Osteocyte (in vitro differentiated cells): ENCODE results near the gene PIEZO1. TPM values are rescaled to one million over a fixed set of nuclear protein-coding genes. Genes with fewer than 3 reads are reported as not detected.

Source experiments
- DNase-seq: peaks from one replicate; pipeline ENCODE4 v3.0.0; 2021; ENCODE audit warnings: mixed read lengths; ENCODE audit not compliant: unreplicated experiment; ENCODE audit errors: extremely low spot score
- H3K27ac Mint-ChIP-seq: one replicate; pipeline ENCODE4 v1.8.0; 2021; ENCODE audit warnings: mild to moderate bottlenecking, mixed read lengths; ENCODE audit not compliant: unreplicated experiment
- H3K27me3 Mint-ChIP-seq: one replicate; pipeline ENCODE4 v1.8.0; 2021; ENCODE audit warnings: mixed read lengths; ENCODE audit not compliant: unreplicated experiment
- H3K36me3 Mint-ChIP-seq: one replicate; pipeline ENCODE4 v1.8.0; 2021; ENCODE audit warnings: mixed read lengths; ENCODE audit not compliant: unreplicated experiment
- H3K4me1 Mint-ChIP-seq: one replicate; pipeline ENCODE4 v1.8.0; 2021; ENCODE audit warnings: mixed read lengths; ENCODE audit not compliant: unreplicated experiment
- H3K4me3 Mint-ChIP-seq: one replicate; pipeline ENCODE4 v1.8.0; 2021; ENCODE audit warnings: mild to moderate bottlenecking, moderate library complexity, mixed read lengths; ENCODE audit not compliant: unreplicated experiment
- H3K9me3 Mint-ChIP-seq: one replicate; pipeline ENCODE4 v1.8.0; 2021; ENCODE audit warnings: mixed read lengths; ENCODE audit not compliant: unreplicated experiment
- CTCF ChIP-seq: fragments of 200-600 bp; sonication (generic); IDR thresholded peaks from 2 replicates; pipeline ENCODE4 v1.5.0; 2021; ENCODE audit warnings: antibody characterized with exemption, mild to moderate bottlenecking, moderate library complexity
- total RNA-seq: library from RNA; stranded (reverse); gene quantifications from 2 replicates; pipeline ENCODE4 v1.2.1, GENCODE V29; 2021

Gene PIEZO1
- total RNA-seq, 1 donor from 2014 or later = 165 TPM

- H3K36me3 Mint-ChIP-seq = no peaks in the 10 kb centered on the region
- H3K4me3 Mint-ChIP-seq = no peak overlapping the region
- H3K27me3 Mint-ChIP-seq = peaks cover 39% of the 10 kb centered on the region
- TF ChIP-seq CTCF = peak; percentile 62
- DNase-seq = no peak
- peaks cover 2% of the 10 kb centered on the region for H3K4me1 Mint-ChIP-seq
- no peak overlapping the region for H3K27ac Mint-ChIP-seq
- no peaks in the 10 kb centered on the region for H3K9me3 Mint-ChIP-seq
These were observed 99.6 kb downstream of the PIEZO1 start for GRCh38 chr16:88685156-88686061.

GRCh38 chr16:88684569-88685155 lies 100.4 kb downstream of the PIEZO1 start:
- Mint-ChIP-seq H3K27ac (no peak overlapping the region), H3K4me1 (peaks cover 2% of the 10 kb centered on the region), H3K4me3 (no peak overlapping the region), H3K9me3 (no peaks in the 10 kb centered on the region), H3K36me3 (no peaks in the 10 kb centered on the region), H3K27me3 (peaks cover 38% of the 10 kb centered on the region)
- no peak for DNase-seq
- TF ChIP-seq CTCF = no peak

- peaks cover 21% of the 10 kb centered on the region for H3K27me3 Mint-ChIP-seq
- no peak overlapping the region for H3K4me3 Mint-ChIP-seq
- H3K4me1 Mint-ChIP-seq = peaks cover 2% of the 10 kb centered on the region
- no peak overlapping the region for H3K27ac Mint-ChIP-seq
- no peak for DNase-seq
- TF ChIP-seq CTCF = no peak
- H3K36me3 Mint-ChIP-seq = no peaks in the 10 kb centered on the region
- H3K9me3 Mint-ChIP-seq = no peaks in the 10 kb centered on the region
These were observed 103.1 kb downstream of the PIEZO1 start for GRCh38 chr16:88681709-88682451.

- no peak for DNase-seq
- Mint-ChIP-seq H3K36me3 (no peaks in the 10 kb centered on the region), H3K9me3 (no peaks in the 10 kb centered on the region), H3K27ac (no peak overlapping the region), H3K4me3 (no peak overlapping the region), H3K4me1 (peaks cover 2% of the 10 kb centered on the region), H3K27me3 (peaks cover 20% of the 10 kb centered on the region)
- TF ChIP-seq CTCF = peak; percentile 20
These were observed 103.8 kb downstream of the PIEZO1 start for GRCh38 chr16:88681084-88681680.
